CD14-positive monocyte (primary cell): Measurements from ENCODE around the gene TM2D1. TPM values are rescaled to one million over a fixed set of nuclear protein-coding genes. Genes with fewer than 3 reads are reported as not detected.
A peak's percentile ranks its signal among the peaks of the same experiment; 100 is the strongest.

Source experiments
- DNase-seq, 3 donors: peaks; one replicate each; pipeline ENCODE4 v3.0.0-alpha.2; 2011 to 2022
- H2AFZ ChIP-seq: 2 replicates; pipeline ENCODE4 v1.6.0; 2012; ENCODE audit warnings: mild to moderate bottlenecking, low read depth, low read length, inconsistent platforms; ENCODE audit not compliant: insufficient read depth, poor library complexity, severe bottlenecking
- H3K27ac ChIP-seq, 2 donors: 1 replicate in 1 of 2; 2 replicates in 1 of 2; pipeline ENCODE4 v1.5.1; 2012 to 2013; ENCODE audit warnings: low read length in 2 of 2, control low read depth in 1 of 2, inconsistent platforms in 1 of 2, low read depth in 1 of 2, mild to moderate bottlenecking in 1 of 2
- H3K27me3 ChIP-seq, 2 donors: one replicate each; pipeline versions ENCODE4 v1.6.0 to v1.6.1; 2011 to 2013; ENCODE audit warnings: low read length in 2 of 2; ENCODE audit not compliant: control insufficient read depth in 2 of 2, insufficient read depth in 2 of 2
- H3K36me3 ChIP-seq, 2 donors: replicated peaks in 1 of 2; 1 replicate in 1 of 2; 2 replicates in 1 of 2; pipeline versions ENCODE4 v1.5.1 to v1.6.1; 2012 to 2013; ENCODE audit warnings: low read length in 2 of 2, control low read depth in 1 of 2, inconsistent platforms in 1 of 2, mild to moderate bottlenecking in 1 of 2; ENCODE audit not compliant: insufficient read depth in 2 of 2, control insufficient read depth in 1 of 2
- H3K4me1 ChIP-seq, 2 donors: 1 replicate in 1 of 2; 2 replicates in 1 of 2; pipeline versions ENCODE4 v1.5.1 to v1.6.1; 2012 to 2013; ENCODE audit warnings: low read length in 2 of 2, control low read depth in 1 of 2, inconsistent platforms in 1 of 2, mild to moderate bottlenecking in 1 of 2, moderate library complexity in 1 of 2; ENCODE audit not compliant: insufficient read depth in 2 of 2, control insufficient read depth in 1 of 2
- H3K4me2 ChIP-seq: replicated peaks from 2 replicates; pipeline ENCODE3; 2012; ENCODE audit warnings: low read length, moderate library complexity, mild to moderate bottlenecking; ENCODE audit not compliant: poor library complexity, severe bottlenecking; ENCODE audit errors: extremely low read depth
- H3K4me3 ChIP-seq, 3 experiments: fragments of 200-600 bp in 1 of 3; sonication (generic) in 1 of 3; replicated peaks in 1 of 3; 1 replicate in 2 of 3; 2 replicates in 1 of 3; pipeline ENCODE4 v1.5.1; 2011 to 2013; ENCODE audit warnings: low read length in 3 of 3, mild to moderate bottlenecking in 3 of 3, control low read depth in 2 of 3, low read depth in 2 of 3, inconsistent platforms in 1 of 3, moderate library complexity in 1 of 3
- H3K79me2 ChIP-seq: 2 replicates; pipeline ENCODE4 v1.6.0; 2012; ENCODE audit warnings: mild to moderate bottlenecking, control low read depth, inconsistent platforms, low read length, moderate library complexity; ENCODE audit not compliant: insufficient read depth
- H3K9ac ChIP-seq: 2 replicates; pipeline ENCODE4 v1.6.0; 2017; ENCODE audit warnings: low read length, mild to moderate bottlenecking; ENCODE audit not compliant: insufficient read depth, poor library complexity, severe bottlenecking
- H3K9me3 ChIP-seq, 2 donors: replicated peaks in 1 of 2; 1 replicate in 1 of 2; 2 replicates in 1 of 2; pipeline versions ENCODE4 v1.5.1 to v1.6.1; 2012 to 2013; ENCODE audit warnings: low read length in 2 of 2, control low read depth in 1 of 2; ENCODE audit not compliant: control insufficient read depth in 1 of 2, insufficient read depth in 1 of 2
- H4K20me1 ChIP-seq: 2 replicates; pipeline ENCODE4 v1.6.0; 2012; ENCODE audit warnings: mild to moderate bottlenecking, low read length, control low read depth, moderate library complexity; ENCODE audit not compliant: insufficient read depth
- H3K27ac Mint-ChIP-seq, 7 donors: one replicate each; pipeline ENCODE4 v1.8.0; 2020; ENCODE audit warnings: mild to moderate bottlenecking in 7 of 7, mixed read lengths in 7 of 7, moderate library complexity in 6 of 7, inconsistent platforms in 2 of 7
- H3K27me3 Mint-ChIP-seq, 3 donors: one replicate each; pipeline ENCODE4 v1.8.0; 2021 to 2022; ENCODE audit warnings: low read depth in 3 of 3, mild to moderate bottlenecking in 3 of 3, mixed read lengths in 3 of 3, moderate library complexity in 3 of 3, inconsistent platforms in 1 of 3
- H3K36me3 Mint-ChIP-seq, 2 donors: one replicate each; pipeline ENCODE4 v1.8.0; 2020; ENCODE audit warnings: mixed read lengths in 2 of 2, inconsistent platforms in 1 of 2, mild to moderate bottlenecking in 1 of 2
- H3K4me1 Mint-ChIP-seq: one replicate; pipeline ENCODE4 v1.8.0; 2020; ENCODE audit warnings: mild to moderate bottlenecking, mixed read lengths
- H3K4me3 Mint-ChIP-seq, 2 donors: one replicate each; pipeline ENCODE4 v1.8.0; 2020; ENCODE audit warnings: mild to moderate bottlenecking in 2 of 2, mixed read lengths in 2 of 2, moderate library complexity in 1 of 2
- H3K9me3 Mint-ChIP-seq, 7 donors: one replicate each; pipeline ENCODE4 v1.8.0; 2020 to 2022; ENCODE audit warnings: mixed read lengths in 7 of 7, mild to moderate bottlenecking in 6 of 7, moderate library complexity in 6 of 7, inconsistent platforms in 2 of 7
- WGBS: methylation state at CpG from one replicate; pipeline ENCODE4 v1.1.5; 2013; ENCODE audit warnings: missing lambda C conversion rate; ENCODE audit not compliant: insufficient coverage; 5-methylcytosine and 5-hydroxymethylcytosine counted together
- intact Hi-C, 2 donors: fragments of 100-400 bp; cut with micrococcal nuclease; formaldehyde crosslinking; loops; one replicate each; pipeline versions ENCODE4 v1.15.0 to v1.15.1; 2023
- polyA plus RNA-seq, 3 donors: library from polyadenylated mRNA; depleted of rRNA in 1 of 3; unstranded in 2 of 3; stranded (reverse) in 1 of 3; fragments of 300-500 nt in 2 of 3; fragments of >200 nt in 1 of 3; fragmentation: Illumina TruSeq in 2 of 3; gene quantifications; 1 replicate in 2 of 3; 2 replicates in 1 of 3; pipeline ENCODE4 v1.2.3, GENCODE V29; 2012 to 2021
- TF ChIP-seq, protein P1 (sequence below): fragments of 200-600 bp; IDR thresholded peaks from one replicate; pipeline ENCODE4 v1.8.0; 2022; ENCODE audit warnings: antibody characterized with exemption, mild to moderate bottlenecking

Gene TM2D1
- polyA plus RNA-seq, 3 donors, result 32.6 to 46.6 (median 41.8) TPM

DNA sequence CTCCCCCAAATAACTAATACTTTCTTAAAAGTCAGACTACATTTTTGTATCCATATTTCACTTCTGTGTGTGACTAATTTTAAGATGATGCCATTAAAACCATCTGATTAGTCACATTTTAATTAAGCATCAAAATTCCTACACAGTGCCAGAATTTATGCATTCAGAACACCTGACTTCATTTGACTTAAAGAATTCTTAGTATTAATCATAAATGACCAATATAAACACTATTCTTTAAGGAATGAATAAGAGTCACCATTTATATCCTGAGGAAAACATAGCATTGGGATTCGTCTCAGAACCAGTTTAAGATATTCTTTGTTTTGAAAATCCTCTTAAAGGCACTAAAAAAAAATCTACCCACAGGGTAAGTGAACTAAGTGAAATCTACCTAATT is 37.0 kb downstream of the TM2D1 start:
- Histone ChIP-seq H3K4me2 (no peak overlapping the region), H3K4me3 (no peak overlapping the region), H3K27me3 (no peaks in the 10 kb centered on the region), H3K9ac (no peak overlapping the region), H2AFZ (no peak overlapping the region), H3K9me3 (no peaks in the 10 kb centered on the region), H3K4me1 (peaks cover 2 to 9% of the 10 kb centered on the region in 2 donors), H3K79me2 (no peaks in the 10 kb centered on the region), H4K20me1 (no peaks in the 10 kb centered on the region), H3K27ac (no peak overlapping the region), H3K36me3 (peaks cover 32 to 62% of the 10 kb centered on the region in 2 donors)
- intact Hi-C loops, result no loop called here
- Mint-ChIP-seq H3K4me3 (no peak overlapping the region), H3K9me3 (peaks cover 0 to 3% (median 0%) of the 10 kb centered on the region in 7 donors), H3K27ac (peak overlapping the region in 2 of 7 donors; percentile 26 to 35), H3K4me1 (peaks cover 18% of the 10 kb centered on the region), H3K27me3 (no peaks in the 10 kb centered on the region), H3K36me3 (peaks cover 24 to 59% of the 10 kb centered on the region in 2 donors)
- WGBS, result no CpG with 5 or more reads among the region's 1 CpG
- TF ChIP-seq, protein P1, sequence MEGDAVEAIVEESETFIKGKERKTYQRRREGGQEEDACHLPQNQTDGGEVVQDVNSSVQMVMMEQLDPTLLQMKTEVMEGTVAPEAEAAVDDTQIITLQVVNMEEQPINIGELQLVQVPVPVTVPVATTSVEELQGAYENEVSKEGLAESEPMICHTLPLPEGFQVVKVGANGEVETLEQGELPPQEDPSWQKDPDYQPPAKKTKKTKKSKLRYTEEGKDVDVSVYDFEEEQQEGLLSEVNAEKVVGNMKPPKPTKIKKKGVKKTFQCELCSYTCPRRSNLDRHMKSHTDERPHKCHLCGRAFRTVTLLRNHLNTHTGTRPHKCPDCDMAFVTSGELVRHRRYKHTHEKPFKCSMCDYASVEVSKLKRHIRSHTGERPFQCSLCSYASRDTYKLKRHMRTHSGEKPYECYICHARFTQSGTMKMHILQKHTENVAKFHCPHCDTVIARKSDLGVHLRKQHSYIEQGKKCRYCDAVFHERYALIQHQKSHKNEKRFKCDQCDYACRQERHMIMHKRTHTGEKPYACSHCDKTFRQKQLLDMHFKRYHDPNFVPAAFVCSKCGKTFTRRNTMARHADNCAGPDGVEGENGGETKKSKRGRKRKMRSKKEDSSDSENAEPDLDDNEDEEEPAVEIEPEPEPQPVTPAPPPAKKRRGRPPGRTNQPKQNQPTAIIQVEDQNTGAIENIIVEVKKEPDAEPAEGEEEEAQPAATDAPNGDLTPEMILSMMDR, result no peak
- no peak for DNase-seq

DNA sequence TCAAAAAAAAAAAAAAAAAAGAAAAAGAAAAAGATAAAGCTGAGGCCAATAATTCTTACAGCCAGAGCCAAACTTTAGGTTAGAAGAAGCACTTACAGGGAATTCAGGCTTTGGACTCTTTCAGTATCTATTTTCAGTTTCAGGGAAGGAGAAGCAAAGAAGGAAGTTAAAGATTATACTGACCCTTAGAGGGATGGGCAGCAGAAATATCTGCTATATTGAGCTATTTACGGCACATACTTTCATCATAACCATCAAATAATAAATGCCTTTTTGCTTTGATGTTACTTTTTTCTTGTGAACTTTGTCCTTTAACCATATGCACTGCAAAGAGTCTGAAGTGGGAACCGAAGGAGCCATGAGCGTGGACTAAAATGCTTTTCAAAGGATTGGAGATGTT is 42.0 kb downstream of the TM2D1 start:
- H2AFZ ChIP-seq, result no peak overlapping the region
- TF ChIP-seq, protein P1, result no peak
- Mint-ChIP-seq H3K9me3 (peaks cover 0 to 3% (median 0%) of the 10 kb centered on the region in 7 donors), H3K4me1 (peaks cover 16% of the 10 kb centered on the region), H3K4me3 (no peak overlapping the region), H3K36me3 (peaks cover 58 to 67% of the 10 kb centered on the region in 2 donors), H3K27me3 (no peaks in the 10 kb centered on the region), H3K27ac (peak overlapping the region in 2 of 7 donors; percentile 8 to 25)
- no peaks in the 10 kb centered on the region for H3K9me3 ChIP-seq
- no peaks in the 10 kb centered on the region for H3K79me2 ChIP-seq
- H3K27ac ChIP-seq, result no peak overlapping the region
- H3K4me1 ChIP-seq, result peaks cover 2 to 9% of the 10 kb centered on the region in 2 donors
- H4K20me1 ChIP-seq, result no peaks in the 10 kb centered on the region
- no peak for DNase-seq
- H3K4me2 ChIP-seq, result no peak overlapping the region
- H3K9ac ChIP-seq, result no peak overlapping the region
- no CpG with 5 or more reads among the region's 3 CpGs for WGBS
- H3K4me3 ChIP-seq, result no peak overlapping the region
- H3K27me3 ChIP-seq, result no peaks in the 10 kb centered on the region
- peaks cover 29 to 83% of the 10 kb centered on the region in 2 donors for H3K36me3 ChIP-seq
- intact Hi-C loops, result no loop called here
